Ishikawa (cell line): Measurements from ENCODE around the gene PPP4C.

ENCODE experiments used
- CEBPB ChIP-seq: IDR thresholded peaks from 2 replicates; pipeline ENCODE4 v1.6.1; 2012
- CREB1 ChIP-seq: IDR thresholded peaks from 2 replicates; pipeline ENCODE4 v1.6.1; 2012; ENCODE audit warnings: low read depth
- EGR1 ChIP-seq: IDR thresholded peaks from 2 replicates; pipeline ENCODE4 v1.6.1; 2012
- EP300 ChIP-seq: IDR thresholded peaks from 2 replicates; pipeline ENCODE4 v1.6.1; 2012; ENCODE audit warnings: borderline replicate concordance
- FOXM1 ChIP-seq: IDR thresholded peaks from 2 replicates; pipeline ENCODE4 v1.6.1; 2012; ENCODE audit warnings: low read depth, borderline replicate concordance
- MAX ChIP-seq: IDR thresholded peaks from 2 replicates; pipeline ENCODE4 v1.6.1; 2012
- NFIC ChIP-seq: IDR thresholded peaks from 2 replicates; pipeline ENCODE4 v1.6.1; 2012
- RAD21 ChIP-seq: IDR thresholded peaks from 2 replicates; pipeline ENCODE4 v1.6.1; 2012; ENCODE audit warnings: low read depth
- REST ChIP-seq: IDR thresholded peaks from 2 replicates; pipeline ENCODE4 v1.6.1; 2012; ENCODE audit warnings: low read depth, mild to moderate bottlenecking
- TAF1 ChIP-seq: IDR thresholded peaks from 2 replicates; pipeline ENCODE4 v1.6.1; 2012; ENCODE audit warnings: low read depth, mild to moderate bottlenecking
- USF1 ChIP-seq: IDR thresholded peaks from 2 replicates; pipeline ENCODE4 v1.6.1; 2012
- YY1 ChIP-seq: IDR thresholded peaks from 2 replicates; pipeline ENCODE4 v1.6.1; 2012; ENCODE audit warnings: low read depth
- ZBTB7A ChIP-seq: IDR thresholded peaks from 2 replicates; pipeline ENCODE4 v1.6.1; 2012; ENCODE audit warnings: low read depth

GRCh38 chr16:30096862-30097563 lies 21.2 kb downstream of the PPP4C start:
- TF ChIP-seq TAF1: no peak
- TF ChIP-seq RAD21: no peak
- TF ChIP-seq YY1: no peak
- no peak for TF ChIP-seq EGR1
- no peak for TF ChIP-seq MAX
- TF ChIP-seq ZBTB7A: no peak
- no peak; the same call in 1 of the 2 replicates for TF ChIP-seq USF1
- no peak for TF ChIP-seq NFIC
- TF ChIP-seq CEBPB: no peak
- no peak for TF ChIP-seq EP300
- no peak for TF ChIP-seq FOXM1
- no peak for TF ChIP-seq REST
- TF ChIP-seq CREB1: no peak
